HepG2 (cell line): ENCODE data around the gene TUT4. TPM values are rescaled to one million over a fixed set of nuclear protein-coding genes. Genes with fewer than 3 reads are reported as not detected.

Experiments used
- ATAC-seq: fragments of 200-7000 bp; cut with Tn5 transposase; 3 replicates; pipeline ENCODE4 v1.9.1; 2020; ENCODE audit warnings: mild to moderate bottlenecking, moderate library complexity
- BruUV-seq: library from RNA; stranded (reverse); fragments of 400-500 nt; replicated peaks from 2 replicates; lab custom pipeline; 2021; lab: Mats Ljungman, UMichigan
- CTCF ChIA-PET: fragments of 300-600 bp; formaldehyde crosslinking; extraction: SDS; loops from one replicate; lab custom pipeline; 2021; ENCODE audit warnings: low total read pairs, inconsistent platforms, low intra/inter-chr PET ratio; lab: Yijun Ruan, JAX
- POLR2A ChIA-PET: fragments of 350-600 bp; sonication (Branson Sonifier 250); formaldehyde crosslinking; loops from one replicate; lab custom pipeline; 2020; ENCODE audit warnings: antibody characterized with exemption, inconsistent platforms; lab: Yijun Ruan, JAX
- DNase-seq: peaks from one replicate; pipeline ENCODE4 v3.0.0-alpha.2; 2015; ENCODE audit warnings: low spot score
- FAIRE-seq: peaks from 3 replicates; lab custom pipeline; 2011; peaks lifted over from hg19 to GRCh38; lab: Jason Lieb, UNC
- H2AFZ ChIP-seq: one replicate; pipeline ENCODE4 v1.6.1; 2011; ENCODE audit warnings: low read length, inconsistent platforms
- H3K27ac ChIP-seq: fragments of 300-600 bp; 3 replicates; pipeline ENCODE4 v1.8.0; 2011; ENCODE audit warnings: mixed run types, mild to moderate bottlenecking, mixed read lengths, low read length, inconsistent platforms; ENCODE audit not compliant: insufficient read depth; ENCODE audit errors: extremely low read length
- H3K27me3 ChIP-seq, 2 experiments: fragments of 200-600 bp in 1 of 2; 2 replicates in 1 of 2; 3 replicates in 1 of 2; pipeline versions ENCODE4 v1.6.0 to v1.8.0; 2011; ENCODE audit warnings: low read length in 2 of 2, mild to moderate bottlenecking in 2 of 2, moderate library complexity in 2 of 2, inconsistent platforms in 1 of 2; ENCODE audit not compliant: insufficient read depth in 2 of 2, control insufficient read depth in 1 of 2
- H3K36me3 ChIP-seq, 2 experiments: fragments of 200-600 bp in 1 of 2; replicated peaks in 1 of 2; 2 replicates in 1 of 2; 3 replicates in 1 of 2; pipeline versions ENCODE4 v1.5.1 to v1.8.0; 2011; ENCODE audit warnings: low read length in 2 of 2, inconsistent platforms in 1 of 2; ENCODE audit not compliant: insufficient read depth in 2 of 2, control insufficient read depth in 1 of 2
- H3K4me1 ChIP-seq: 2 replicates; pipeline ENCODE4 v1.5.1; 2012; ENCODE audit warnings: low read length, inconsistent platforms; ENCODE audit not compliant: insufficient read depth
- H3K4me2 ChIP-seq: 2 replicates; pipeline ENCODE4 v1.6.0; 2011; ENCODE audit warnings: low read depth, low read length, inconsistent platforms
- H3K4me3 ChIP-seq, 3 experiments: fragments of 200-600 bp in 1 of 3; sonication (generic), shearing (Covaris generic) in 1 of 3; replicated peaks in 1 of 3; 2 replicates each; pipeline ENCODE4 v1.5.1; 2011 to 2016; ENCODE audit warnings: low read length in 3 of 3, inconsistent platforms in 2 of 3, low read depth in 2 of 3, mild to moderate bottlenecking in 2 of 3, control low read depth in 1 of 3, mixed read lengths in 1 of 3; ENCODE audit not compliant: insufficient read depth in 1 of 3
- H3K79me2 ChIP-seq: one replicate; pipeline ENCODE4 v1.6.1; 2011; ENCODE audit warnings: low read length, inconsistent platforms; ENCODE audit not compliant: insufficient read depth
- H3K9ac ChIP-seq: 2 replicates; pipeline ENCODE4 v1.6.0; 2011; ENCODE audit warnings: mild to moderate bottlenecking, low read depth, low read length, inconsistent platforms; ENCODE audit not compliant: insufficient read depth
- H3K9me3 ChIP-seq: 2 replicates; pipeline ENCODE4 v1.5.1; 2012; ENCODE audit warnings: mild to moderate bottlenecking, low read length
- H4K20me1 ChIP-seq: 2 replicates; pipeline ENCODE4 v1.6.0; 2011; ENCODE audit warnings: inconsistent platforms, mild to moderate bottlenecking, low read length, moderate library complexity; ENCODE audit not compliant: insufficient read depth
- FOXC1 ChIP-seq: sonication (generic); formaldehyde crosslinking; IDR thresholded peaks from 2 replicates; pipeline ENCODE4 v1.8.0; 2022; ENCODE audit warnings: mild to moderate bottlenecking, missing genetic modification reagents, borderline replicate concordance
- JUN ChIP-seq: sonication (generic); formaldehyde crosslinking; IDR thresholded peaks from 2 replicates; pipeline ENCODE4 v1.4.0; 2020; ENCODE audit warnings: mild to moderate bottlenecking, missing genetic modification reagents
- MATR3 ChIP-seq: sonication (generic); formaldehyde crosslinking; IDR thresholded peaks from 2 replicates; pipeline ENCODE4 v1.4.0; 2020; ENCODE audit warnings: missing genetic modification reagents
- MEIS1 ChIP-seq: sonication (generic); formaldehyde crosslinking; IDR thresholded peaks from 2 replicates; pipeline ENCODE4 v1.9.0; 2021; ENCODE audit warnings: mild to moderate bottlenecking, missing genetic modification reagents, moderate library complexity, borderline replicate concordance
- NFKBIZ ChIP-seq: IDR thresholded peaks from 2 replicates; pipeline ENCODE4 v1.6.1; 2018; ENCODE audit warnings: missing genetic modification reagents, missing compliant biosample characterization
- PATZ1 ChIP-seq: sonication (generic); formaldehyde crosslinking; IDR thresholded peaks from 2 replicates; pipeline ENCODE4 v1.4.0; 2020; ENCODE audit warnings: missing genetic modification reagents
- PITX1 ChIP-seq: sonication (generic); formaldehyde crosslinking; IDR thresholded peaks from 2 replicates; pipeline ENCODE4 v1.5.1; 2020; ENCODE audit warnings: mild to moderate bottlenecking, missing genetic modification reagents
- RAD21 ChIP-seq: fragments of 450-650 bp; formaldehyde crosslinking; IDR thresholded peaks from 2 replicates; pipeline ENCODE4 v1.5.0; 2020; ENCODE audit warnings: mild to moderate bottlenecking
- REPIN1 ChIP-seq: sonication (generic); formaldehyde crosslinking; IDR thresholded peaks from 2 replicates; pipeline ENCODE4 v1.8.0; 2022; ENCODE audit warnings: missing genetic modification reagents, low read depth, mild to moderate bottlenecking, borderline replicate concordance
- ZBTB10 ChIP-seq: sonication (generic); formaldehyde crosslinking; IDR thresholded peaks from 2 replicates; pipeline ENCODE4 v1.4.0; 2020; ENCODE audit warnings: missing genetic modification reagents, borderline replicate concordance
- ZBTB49 ChIP-seq: sonication (generic); formaldehyde crosslinking; IDR thresholded peaks from 2 replicates; pipeline ENCODE4 v1.4.0; 2020; ENCODE audit warnings: missing genetic modification reagents, borderline replicate concordance
- ZNF451 ChIP-seq: sonication (generic); formaldehyde crosslinking; IDR thresholded peaks from 2 replicates; pipeline ENCODE4 v1.5.0; 2020; ENCODE audit warnings: mild to moderate bottlenecking, missing genetic modification reagents
- ZNF709 ChIP-seq: sonication (generic); formaldehyde crosslinking; IDR thresholded peaks from 2 replicates; pipeline ENCODE4 v1.5.0; 2020; ENCODE audit warnings: mild to moderate bottlenecking, missing genetic modification reagents
- WGBS: methylation state at CpG from one replicate; pipeline ENCODE4 v1.1.6; 2017; ENCODE audit warnings: low lambda C conversion rate; 5-methylcytosine and 5-hydroxymethylcytosine counted together
- in situ Hi-C: cut with HindIII; loops from 2 replicates; pipeline ENCODE4 v1.10.0; 2017; ENCODE audit warnings: low pct_unique_long_range_greater_than_20kb; ENCODE audit not compliant: extremely low pct_ligation_motif_present
- intact Hi-C: fragments of 100-400 bp; cut with micrococcal nuclease; formaldehyde crosslinking; loops from one replicate; pipeline ENCODE4 v1.10.0; 2022; ENCODE audit not compliant: unreplicated experiment
- polyA plus RNA-seq, 8 experiments: library from polyadenylated mRNA; depleted of rRNA in 3 of 8; stranded (reverse) in 7 of 8; unstranded in 1 of 8; fragments of >200 nt; fragmentation: Illumina TruSeq in 4 of 8; extraction: Trizol in 4 of 8; gene quantifications; 2 replicates each; pipeline versions ENCODE4 v1.2.1 to v1.2.3, GENCODE V29; 2011 to 2016; ENCODE audit warnings: low read depth in 4 of 8, missing spikeins in 1 of 8, mixed read lengths in 1 of 8; ENCODE audit not compliant: insufficient read depth in 1 of 8
- total RNA-seq, 5 experiments: library from RNA; depleted of rRNA; stranded (reverse); fragments of >200 nt; fragmentation: Illumina TruSeq; extraction: Trizol; gene quantifications; 2 replicates each; pipeline ENCODE4 v1.2.3, GENCODE V29; 2016; ENCODE audit warnings: low read depth in 1 of 5

Gene TUT4
- total and polyA plus RNA-seq, 2 of the 13 experiments (the other 11 are each of a cell fraction or from before 2014, with no cell fraction given) = 44.7 to 53.5 TPM

- no peak for TF ChIP-seq PATZ1 (CRISPR knock-in tag)
- TF ChIP-seq RAD21 (CRISPR knock-in tag) = no peak
- no peak for TF ChIP-seq ZBTB49 (CRISPR knock-in tag)
- TF ChIP-seq PITX1 = no peak
- no peak for TF ChIP-seq ZNF451 (CRISPR knock-in tag)
- no peak for TF ChIP-seq ZNF709 (CRISPR knock-in tag)
- TF ChIP-seq MEIS1 (CRISPR knock-in tag) = no peak
- TF ChIP-seq NFKBIZ (CRISPR knock-in tag) = no peak
- TF ChIP-seq MATR3 = no peak
- no peak for TF ChIP-seq FOXC1 (CRISPR knock-in tag)
Measured at GRCh38 chr1:52477876-52478275, 75.0 kb downstream of the TUT4 start (continued).

- no peak overlapping the region for H3K4me3 ChIP-seq
- H4K20me1 ChIP-seq = no peaks in the 10 kb centered on the region
- no peak for ATAC-seq
- no peak for FAIRE-seq
- intact Hi-C loops = no loop called here
- BruUV-seq = no TSS peak
- no peaks in the 10 kb centered on the region for H3K79me2 ChIP-seq
- H3K27ac ChIP-seq = no peak overlapping the region
- peaks cover 34% of the 10 kb centered on the region for H3K4me1 ChIP-seq
- H2AFZ ChIP-seq = no peak overlapping the region
- no peaks in the 10 kb centered on the region for H3K27me3 ChIP-seq
- ChIA-PET POLR2A (no interaction called here), CTCF (no interaction called here)
- DNase-seq = no peak
- H3K4me2 ChIP-seq = no peak overlapping the region
- H3K36me3 ChIP-seq = peaks cover 2 to 23% of the 10 kb centered on the region in 2 experiments
- H3K9ac ChIP-seq = no peak overlapping the region
- H3K9me3 ChIP-seq = no peaks in the 10 kb centered on the region
- in situ Hi-C loops = no loop called here
- WGBS = 93% methylated on average over 3 of the region's 3 CpGs
- TF ChIP-seq JUN (CRISPR knock-in tag) (no peak), REPIN1 (no peak), ZBTB10 (no peak)
Measured at GRCh38 chr1:52476943-52477342, 75.9 kb downstream of the TUT4 start.
